ENCODE results near the gene MAN2A2. TPM values are rescaled to one million over a fixed set of nuclear protein-coding genes. Genes with fewer than 3 reads are reported as not detected.

MAN2A2 gene
- total and polyA plus RNA-seq, 2 experiments from 2014 or later: 11.2 to 32.7 TPM

- H3K36me3 ChIP-seq (replicated peaks; ENCODE audit: insufficient read depth, low read depth): no peaks in the 10 kb centered on the region
- no peak for TF ChIP-seq EZH2 (IDR thresholded peaks at IDR 0.05; ENCODE audit: borderline replicate concordance)
- peaks cover 2% of the 10 kb centered on the region for H3K79me2 ChIP-seq
- H3K9me3 ChIP-seq (ENCODE audit: low read depth): no peaks in the 10 kb centered on the region
- H4K20me1 ChIP-seq (ENCODE audit: insufficient read depth, poor library complexity, severe bottlenecking): no peaks in the 10 kb centered on the region
- no peaks in the 10 kb centered on the region for H3K27me3 ChIP-seq
- H3K4me1 ChIP-seq (ENCODE audit: insufficient read depth): peaks cover 26% of the 10 kb centered on the region
- H3K27ac ChIP-seq: no peak overlapping the region
- WGBS (ENCODE audit: low lambda C conversion rate, missing lambda C conversion rate): 92% methylated on average over 14 of the region's 16 CpGs
- no peak overlapping the region for H3K4me3 ChIP-seq
- no peak overlapping the region for H2AFZ ChIP-seq
- no peak overlapping the region for H3K4me2 ChIP-seq
- no peak for DNase-seq (ENCODE audit: low spot score)
- no peaks in the 10 kb centered on the region for H3K9me2 ChIP-seq (replicated peaks; ENCODE audit: insufficient read depth)
These were observed 22.5 kb upstream of the MAN2A2 start for GRCh38 chr15:90880381-90881145.

GRCh38 chr15:90881181-90881977 lies 21.7 kb upstream of the MAN2A2 start:
- H3K36me3 ChIP-seq (replicated peaks; ENCODE audit: insufficient read depth, low read depth): no peaks in the 10 kb centered on the region
- H3K4me3 ChIP-seq: no peak overlapping the region
- H3K27ac ChIP-seq: no peak overlapping the region
- H3K27me3 ChIP-seq: no peaks in the 10 kb centered on the region
- no peak for DNase-seq (ENCODE audit: low spot score)
- no peaks in the 10 kb centered on the region for H4K20me1 ChIP-seq (ENCODE audit: insufficient read depth, poor library complexity, severe bottlenecking)
- H3K79me2 ChIP-seq: no peaks in the 10 kb centered on the region
- no peaks in the 10 kb centered on the region for H3K9me2 ChIP-seq (replicated peaks; ENCODE audit: insufficient read depth)
- H3K4me2 ChIP-seq: no peak overlapping the region
- WGBS (ENCODE audit: low lambda C conversion rate, missing lambda C conversion rate): 92% methylated on average over 35 of the region's 35 CpGs
- TF ChIP-seq CTCF (IDR thresholded peaks at IDR 0.05; ENCODE audit: poor library complexity) (no peak), EZH2phosphoT487 (IDR thresholded peaks at IDR 0.05; ENCODE audit: low read depth, severe bottlenecking, unreplicated experiment) (no peak), EZH2 (IDR thresholded peaks at IDR 0.05; ENCODE audit: borderline replicate concordance) (no peak)
- H3K4me1 ChIP-seq (ENCODE audit: insufficient read depth): peaks cover 28% of the 10 kb centered on the region
- H3K9me3 ChIP-seq (ENCODE audit: low read depth): no peaks in the 10 kb centered on the region
- H2AFZ ChIP-seq: no peak overlapping the region

GRCh38 chr15:90881978-90882721 lies 21.0 kb upstream of the MAN2A2 start:
- no peak for DNase-seq (ENCODE audit: low spot score)
- no peaks in the 10 kb centered on the region for H4K20me1 ChIP-seq (ENCODE audit: insufficient read depth, poor library complexity, severe bottlenecking)
- no peak overlapping the region for H3K4me2 ChIP-seq
- H3K79me2 ChIP-seq: no peaks in the 10 kb centered on the region
- 93% methylated on average over 19 of the region's 19 CpGs for WGBS (ENCODE audit: low lambda C conversion rate, missing lambda C conversion rate)
- H3K4me3 ChIP-seq: no peak overlapping the region
- H3K4me1 ChIP-seq (ENCODE audit: insufficient read depth): peaks cover 28% of the 10 kb centered on the region
- H3K36me3 ChIP-seq (replicated peaks; ENCODE audit: insufficient read depth, low read depth): no peaks in the 10 kb centered on the region
- no peak overlapping the region for H3K27ac ChIP-seq
- TF ChIP-seq EZH2phosphoT487 (IDR thresholded peaks at IDR 0.05; ENCODE audit: low read depth, severe bottlenecking, unreplicated experiment): no peak
- TF ChIP-seq EZH2 (IDR thresholded peaks at IDR 0.05; ENCODE audit: borderline replicate concordance): no peak
- no peak for TF ChIP-seq CTCF (IDR thresholded peaks at IDR 0.05; ENCODE audit: poor library complexity)
- no peaks in the 10 kb centered on the region for H3K9me2 ChIP-seq (replicated peaks; ENCODE audit: insufficient read depth)
- H3K9me3 ChIP-seq (ENCODE audit: low read depth): no peaks in the 10 kb centered on the region
- no peaks in the 10 kb centered on the region for H3K27me3 ChIP-seq
- no peak overlapping the region for H2AFZ ChIP-seq

Data from hepatocyte (in vitro differentiated cells).